Panc1 (cell line): ENCODE results near the gene SGK1. TPM values are rescaled to one million over a fixed set of nuclear protein-coding genes. Genes with fewer than 3 reads are reported as not detected.

Source experiments
- ATAC-seq: fragments of 200-7000 bp; cut with Tn5 transposase; 2 replicates; pipeline ENCODE4 v1.9.1; 2020; ENCODE audit warnings: mild to moderate bottlenecking, moderate library complexity
- BruUV-seq: library from RNA; stranded (reverse); fragments of 400-500 nt; replicated peaks from 2 replicates; lab custom pipeline; 2021; lab: Mats Ljungman, UMichigan
- CTCF ChIA-PET: fragments of 300-600 bp; sonication (Branson Sonifier 250); formaldehyde crosslinking; loops from one replicate; lab custom pipeline; 2022; ENCODE audit warnings: antibody characterized with exemption; lab: Charles Lee
- POLR2A ChIA-PET: fragments of 300-600 bp; sonication (Branson Sonifier 250); formaldehyde crosslinking; loops from one replicate; lab custom pipeline; 2022; ENCODE audit warnings: antibody characterized with exemption; lab: Charles Lee
- DNase-seq: peaks from one replicate; pipeline ENCODE4 v3.0.0-alpha.2; 2010; ENCODE audit warnings: low read depth, low spot score
- H3K27ac ChIP-seq: 2 replicates; pipeline ENCODE4 v1.5.1; 2011; ENCODE audit warnings: mild to moderate bottlenecking, low read length, inconsistent platforms
- H3K27me3 ChIP-seq: fragments of 200-500 bp; sonication (Bioruptor generic); 2 replicates; pipeline ENCODE4 v1.6.0; 2014; ENCODE audit warnings: low read length, inconsistent platforms; ENCODE audit not compliant: control insufficient read depth, insufficient read depth
- H3K36me3 ChIP-seq: fragments of 200-500 bp; sonication (Bioruptor generic); 2 replicates; pipeline ENCODE4 v1.5.1; 2014; ENCODE audit warnings: inconsistent platforms, mild to moderate bottlenecking, low read length, moderate library complexity; ENCODE audit not compliant: control insufficient read depth, insufficient read depth
- H3K4me1 ChIP-seq: 2 replicates; pipeline ENCODE4 v1.5.1; 2011; ENCODE audit warnings: inconsistent platforms, mild to moderate bottlenecking, low read length, moderate library complexity; ENCODE audit not compliant: control insufficient read depth, insufficient read depth
- H3K4me3 ChIP-seq, 2 experiments: 2 replicates each; pipeline ENCODE4 v1.5.1; 2011 to 2012; ENCODE audit warnings: low read depth in 2 of 2, low read length in 2 of 2, mild to moderate bottlenecking in 2 of 2, inconsistent platforms in 1 of 2, moderate library complexity in 1 of 2
- H3K9me3 ChIP-seq: fragments of 200-500 bp; sonication (Bioruptor generic); 2 replicates; pipeline ENCODE4 v1.5.1; 2014; ENCODE audit warnings: low read depth, mild to moderate bottlenecking, inconsistent platforms, low read length, moderate library complexity; ENCODE audit not compliant: control insufficient read depth, insufficient read depth
- POLR2AphosphoS5 ChIP-seq: IDR thresholded peaks from 2 replicates; pipeline ENCODE4 v1.6.1; 2012; ENCODE audit warnings: mild to moderate bottlenecking, low read depth, low read length, moderate library complexity
- SIN3A ChIP-seq: IDR thresholded peaks from 2 replicates; pipeline ENCODE4 v1.6.1; 2012; ENCODE audit warnings: low read depth, mild to moderate bottlenecking, low read length, moderate library complexity, borderline replicate concordance; ENCODE audit not compliant: insufficient read depth
- TCF7L2 ChIP-seq: IDR thresholded peaks from 2 replicates; pipeline ENCODE4 v1.6.1; 2011; ENCODE audit warnings: mild to moderate bottlenecking, low read depth, low read length, inconsistent platforms
- in situ Hi-C: cut with HindIII; loops from 2 replicates; pipeline ENCODE4 v1.10.0; 2016; ENCODE audit warnings: low sequenced_read_pairs, low pct_unique_long_range_greater_than_20kb
- intact Hi-C: fragments of 100-400 bp; cut with micrococcal nuclease; formaldehyde crosslinking; loops from one replicate; pipeline ENCODE4 v1.10.0; 2022; ENCODE audit not compliant: unreplicated experiment
- total RNA-seq: library from RNA; stranded (reverse); gene quantifications from one replicate; pipeline ENCODE4 v1.2.1, GENCODE V29; 2021; ENCODE audit not compliant: unreplicated experiment
- TF ChIP-seq, protein P1 (sequence below): fragments of 450-650 bp; IDR thresholded peaks from 2 replicates; pipeline ENCODE4 v1.5.1; 2017; ENCODE audit warnings: mild to moderate bottlenecking
- TF ChIP-seq, protein P2 (sequence below), 2 experiments: IDR thresholded peaks; 2 replicates each; pipeline ENCODE4 v1.6.1; 2011 to 2012; ENCODE audit warnings: low read depth in 2 of 2, control low read depth in 1 of 2, low read length in 1 of 2, mild to moderate bottlenecking in 1 of 2, moderate library complexity in 1 of 2; ENCODE audit not compliant: insufficient read depth in 1 of 2

SGK1 gene
- total RNA-seq, 1 experiment from 2014 or later, result 7.5 TPM

- intact Hi-C loops (no loop called here), in situ Hi-C loops (no loop called here)
- BruUV-seq, result no TSS peak
- ChIA-PET POLR2A (no interaction called here), CTCF (no interaction called here)
- H3K9me3 ChIP-seq, result no peaks in the 10 kb centered on the region
- no peak for ATAC-seq
- no peaks in the 10 kb centered on the region for H3K4me1 ChIP-seq
- H3K27ac ChIP-seq, result no peak overlapping the region
- TF ChIP-seq, protein P1, sequence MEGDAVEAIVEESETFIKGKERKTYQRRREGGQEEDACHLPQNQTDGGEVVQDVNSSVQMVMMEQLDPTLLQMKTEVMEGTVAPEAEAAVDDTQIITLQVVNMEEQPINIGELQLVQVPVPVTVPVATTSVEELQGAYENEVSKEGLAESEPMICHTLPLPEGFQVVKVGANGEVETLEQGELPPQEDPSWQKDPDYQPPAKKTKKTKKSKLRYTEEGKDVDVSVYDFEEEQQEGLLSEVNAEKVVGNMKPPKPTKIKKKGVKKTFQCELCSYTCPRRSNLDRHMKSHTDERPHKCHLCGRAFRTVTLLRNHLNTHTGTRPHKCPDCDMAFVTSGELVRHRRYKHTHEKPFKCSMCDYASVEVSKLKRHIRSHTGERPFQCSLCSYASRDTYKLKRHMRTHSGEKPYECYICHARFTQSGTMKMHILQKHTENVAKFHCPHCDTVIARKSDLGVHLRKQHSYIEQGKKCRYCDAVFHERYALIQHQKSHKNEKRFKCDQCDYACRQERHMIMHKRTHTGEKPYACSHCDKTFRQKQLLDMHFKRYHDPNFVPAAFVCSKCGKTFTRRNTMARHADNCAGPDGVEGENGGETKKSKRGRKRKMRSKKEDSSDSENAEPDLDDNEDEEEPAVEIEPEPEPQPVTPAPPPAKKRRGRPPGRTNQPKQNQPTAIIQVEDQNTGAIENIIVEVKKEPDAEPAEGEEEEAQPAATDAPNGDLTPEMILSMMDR, result no peak
- TF ChIP-seq TCF7L2 (no peak), POLR2AphosphoS5 (no peak), SIN3A (no peak)
- TF ChIP-seq, protein P2, sequence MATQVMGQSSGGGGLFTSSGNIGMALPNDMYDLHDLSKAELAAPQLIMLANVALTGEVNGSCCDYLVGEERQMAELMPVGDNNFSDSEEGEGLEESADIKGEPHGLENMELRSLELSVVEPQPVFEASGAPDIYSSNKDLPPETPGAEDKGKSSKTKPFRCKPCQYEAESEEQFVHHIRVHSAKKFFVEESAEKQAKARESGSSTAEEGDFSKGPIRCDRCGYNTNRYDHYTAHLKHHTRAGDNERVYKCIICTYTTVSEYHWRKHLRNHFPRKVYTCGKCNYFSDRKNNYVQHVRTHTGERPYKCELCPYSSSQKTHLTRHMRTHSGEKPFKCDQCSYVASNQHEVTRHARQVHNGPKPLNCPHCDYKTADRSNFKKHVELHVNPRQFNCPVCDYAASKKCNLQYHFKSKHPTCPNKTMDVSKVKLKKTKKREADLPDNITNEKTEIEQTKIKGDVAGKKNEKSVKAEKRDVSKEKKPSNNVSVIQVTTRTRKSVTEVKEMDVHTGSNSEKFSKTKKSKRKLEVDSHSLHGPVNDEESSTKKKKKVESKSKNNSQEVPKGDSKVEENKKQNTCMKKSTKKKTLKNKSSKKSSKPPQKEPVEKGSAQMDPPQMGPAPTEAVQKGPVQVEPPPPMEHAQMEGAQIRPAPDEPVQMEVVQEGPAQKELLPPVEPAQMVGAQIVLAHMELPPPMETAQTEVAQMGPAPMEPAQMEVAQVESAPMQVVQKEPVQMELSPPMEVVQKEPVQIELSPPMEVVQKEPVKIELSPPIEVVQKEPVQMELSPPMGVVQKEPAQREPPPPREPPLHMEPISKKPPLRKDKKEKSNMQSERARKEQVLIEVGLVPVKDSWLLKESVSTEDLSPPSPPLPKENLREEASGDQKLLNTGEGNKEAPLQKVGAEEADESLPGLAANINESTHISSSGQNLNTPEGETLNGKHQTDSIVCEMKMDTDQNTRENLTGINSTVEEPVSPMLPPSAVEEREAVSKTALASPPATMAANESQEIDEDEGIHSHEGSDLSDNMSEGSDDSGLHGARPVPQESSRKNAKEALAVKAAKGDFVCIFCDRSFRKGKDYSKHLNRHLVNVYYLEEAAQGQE (IDR thresholded peaks at IDR 0.05; ENCODE audit: insufficient read depth in 1 of 2, low read depth in 2 of 2, low read length in 1 of 2), result no peak
- H3K36me3 ChIP-seq, result no peaks in the 10 kb centered on the region
- H3K4me3 ChIP-seq, result no peak overlapping the region
- no peaks in the 10 kb centered on the region for H3K27me3 ChIP-seq
- no peak for DNase-seq
Measured at GRCh38 chr6:134289204-134289575, 28.7 kb downstream of the SGK1 start.

DNA sequence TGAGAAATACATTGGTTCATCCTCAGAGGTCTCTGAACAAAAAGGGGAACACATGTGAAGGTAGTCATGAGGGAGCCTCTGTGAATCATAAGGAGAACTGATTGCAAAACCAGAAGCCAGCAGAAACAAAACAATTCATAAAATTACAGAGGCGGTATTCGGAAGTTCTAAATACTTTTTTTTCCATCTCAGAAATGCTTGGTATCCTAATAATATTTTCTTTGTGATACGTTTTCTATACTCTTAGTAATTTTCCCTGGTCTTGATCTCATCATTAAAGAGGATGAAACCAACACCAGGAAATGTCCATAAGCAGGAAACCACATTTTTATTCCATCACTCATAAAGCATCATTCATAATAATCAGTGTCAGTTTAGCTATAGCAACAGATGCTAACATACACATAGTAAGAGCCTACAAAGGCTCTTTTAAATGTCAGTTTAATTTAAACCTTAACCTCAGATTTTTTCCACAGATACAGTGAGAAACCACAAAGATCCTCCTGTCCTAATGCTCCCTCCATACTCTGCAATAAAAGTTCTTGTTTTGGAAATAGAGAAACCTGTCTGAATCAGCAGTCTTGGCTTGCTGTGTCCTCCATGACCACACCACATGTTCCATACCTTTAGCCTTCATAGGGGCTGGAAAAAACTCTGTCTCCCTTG, 29.2 kb downstream of the SGK1 start:
- in situ Hi-C loops, result no loop called here
- Histone ChIP-seq H3K27ac (no peak overlapping the region), H3K27me3 (no peaks in the 10 kb centered on the region), H3K4me3 (no peak overlapping the region), H3K4me1 (no peaks in the 10 kb centered on the region), H3K36me3 (no peaks in the 10 kb centered on the region), H3K9me3 (no peaks in the 10 kb centered on the region)
- TF ChIP-seq, protein P2 (IDR thresholded peaks at IDR 0.05; ENCODE audit: insufficient read depth in 1 of 2, low read depth in 2 of 2, low read length in 1 of 2), result no peak
- no peak for TF ChIP-seq TCF7L2
- TF ChIP-seq, protein P1, result no peak
- no TSS peak for BruUV-seq
- DNase-seq (peak; percentile 27), ATAC-seq (0 out of 2 replicates have a peak, but pooled peaks have one; percentile 45)
- ChIA-PET CTCF (no interaction called here), POLR2A (no interaction called here)
- intact Hi-C loops, result no loop called here
